Measurements from ENCODE around the gene KAZN. TPM values are rescaled to one million over a fixed set of nuclear protein-coding genes. Genes with fewer than 3 reads are reported as not detected.
A peak's percentile ranks its signal among the peaks of the same experiment; 100 is the strongest.

The KAZN gene
- total RNA-seq, 1 donor from 2014 or later, result 9.4 TPM

DNA sequence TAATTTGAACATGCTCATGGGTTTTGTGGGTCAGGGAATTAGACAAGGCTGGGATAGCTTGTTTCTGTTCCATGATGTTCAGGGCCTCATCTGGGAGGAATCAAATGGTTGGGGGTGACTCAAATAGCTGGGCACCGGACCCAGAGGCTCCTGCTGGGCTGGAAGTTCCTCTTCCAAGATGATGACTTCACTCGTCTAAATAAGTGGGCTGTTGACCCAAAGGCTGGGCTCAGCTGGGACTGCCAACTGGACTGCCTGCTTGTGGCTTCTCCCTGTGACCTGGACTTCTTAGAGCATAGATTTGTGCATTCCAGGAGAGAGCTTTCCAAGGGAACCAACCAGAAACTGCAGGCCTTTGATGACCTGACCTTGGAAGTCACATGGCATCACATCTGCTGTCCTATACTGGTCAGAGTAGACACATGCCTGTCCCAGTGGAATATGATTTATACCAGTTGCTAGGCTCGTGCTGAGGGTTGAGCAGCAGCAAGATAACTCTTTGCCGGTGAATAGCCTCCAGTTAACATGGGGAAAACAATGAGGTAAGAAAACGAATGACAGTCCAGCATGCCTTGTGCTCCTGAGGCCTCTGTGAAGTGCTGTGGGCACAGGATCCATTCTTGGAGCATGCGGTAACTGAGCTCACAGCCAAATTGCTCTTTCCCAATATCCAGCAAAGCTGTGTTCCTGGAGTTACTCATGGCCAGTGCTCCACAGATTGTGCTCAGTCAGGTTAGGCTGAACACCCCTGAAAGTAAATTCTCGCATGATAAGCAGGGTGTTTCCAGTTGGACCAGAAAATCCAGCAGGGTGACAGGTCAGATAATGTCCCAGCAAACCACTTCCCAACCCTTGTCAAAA lies 282.2 kb downstream of the KAZN start:
- TF ChIP-seq, protein P1, sequence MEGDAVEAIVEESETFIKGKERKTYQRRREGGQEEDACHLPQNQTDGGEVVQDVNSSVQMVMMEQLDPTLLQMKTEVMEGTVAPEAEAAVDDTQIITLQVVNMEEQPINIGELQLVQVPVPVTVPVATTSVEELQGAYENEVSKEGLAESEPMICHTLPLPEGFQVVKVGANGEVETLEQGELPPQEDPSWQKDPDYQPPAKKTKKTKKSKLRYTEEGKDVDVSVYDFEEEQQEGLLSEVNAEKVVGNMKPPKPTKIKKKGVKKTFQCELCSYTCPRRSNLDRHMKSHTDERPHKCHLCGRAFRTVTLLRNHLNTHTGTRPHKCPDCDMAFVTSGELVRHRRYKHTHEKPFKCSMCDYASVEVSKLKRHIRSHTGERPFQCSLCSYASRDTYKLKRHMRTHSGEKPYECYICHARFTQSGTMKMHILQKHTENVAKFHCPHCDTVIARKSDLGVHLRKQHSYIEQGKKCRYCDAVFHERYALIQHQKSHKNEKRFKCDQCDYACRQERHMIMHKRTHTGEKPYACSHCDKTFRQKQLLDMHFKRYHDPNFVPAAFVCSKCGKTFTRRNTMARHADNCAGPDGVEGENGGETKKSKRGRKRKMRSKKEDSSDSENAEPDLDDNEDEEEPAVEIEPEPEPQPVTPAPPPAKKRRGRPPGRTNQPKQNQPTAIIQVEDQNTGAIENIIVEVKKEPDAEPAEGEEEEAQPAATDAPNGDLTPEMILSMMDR (IDR thresholded peaks at IDR 0.05; ENCODE audit: insufficient read depth, low read depth, low read length), result no peak
- no peak for TF ChIP-seq EZH2 (IDR thresholded peaks at IDR 0.05; ENCODE audit: insufficient read depth, low read length)
- FAIRE-seq (no peak), DNase-seq (ENCODE audit: low read depth) (peak; percentile 80)
- Histone ChIP-seq H3K4me2 (ENCODE audit: low read length) (no peak overlapping the region), H3K27me3 (ENCODE audit: insufficient read depth, low read length) (no peaks in the 10 kb centered on the region), H3K9ac (ENCODE audit: low read length) (no peak overlapping the region), H2AFZ (ENCODE audit: low read depth, low read length) (no peak overlapping the region), H3K4me3 (ENCODE audit: insufficient read depth, low read depth, low read length) (no peak overlapping the region), H3K27ac (ENCODE audit: low read depth, low read length) (peak overlapping the region; percentile 54), H3K4me1 (ENCODE audit: insufficient read depth, low read length) (no peaks in the 10 kb centered on the region), H3K36me3 (ENCODE audit: insufficient read depth, low read length) (no peaks in the 10 kb centered on the region), H3K79me2 (ENCODE audit: insufficient read depth, low read length) (no peaks in the 10 kb centered on the region), H4K20me1 (ENCODE audit: insufficient read depth, low read length) (no peaks in the 10 kb centered on the region), H3K9me3 (ENCODE audit: insufficient read depth, low read depth, low read length) (no peaks in the 10 kb centered on the region)
- Mint-ChIP-seq H3K4me3 (ENCODE audit: unreplicated experiment) (no peak overlapping the region), H3K9me3 (ENCODE audit: unreplicated experiment) (peaks cover 6% of the 10 kb centered on the region), H3K36me3 (ENCODE audit: low read depth, unreplicated experiment) (peaks cover 2% of the 10 kb centered on the region), H3K27me3 (ENCODE audit: low read depth, unreplicated experiment) (peaks cover 17% of the 10 kb centered on the region), H3K4me1 (ENCODE audit: low read depth, unreplicated experiment) (peaks cover 2% of the 10 kb centered on the region), H3K27ac (ENCODE audit: unreplicated experiment) (no peak overlapping the region)

DNA sequence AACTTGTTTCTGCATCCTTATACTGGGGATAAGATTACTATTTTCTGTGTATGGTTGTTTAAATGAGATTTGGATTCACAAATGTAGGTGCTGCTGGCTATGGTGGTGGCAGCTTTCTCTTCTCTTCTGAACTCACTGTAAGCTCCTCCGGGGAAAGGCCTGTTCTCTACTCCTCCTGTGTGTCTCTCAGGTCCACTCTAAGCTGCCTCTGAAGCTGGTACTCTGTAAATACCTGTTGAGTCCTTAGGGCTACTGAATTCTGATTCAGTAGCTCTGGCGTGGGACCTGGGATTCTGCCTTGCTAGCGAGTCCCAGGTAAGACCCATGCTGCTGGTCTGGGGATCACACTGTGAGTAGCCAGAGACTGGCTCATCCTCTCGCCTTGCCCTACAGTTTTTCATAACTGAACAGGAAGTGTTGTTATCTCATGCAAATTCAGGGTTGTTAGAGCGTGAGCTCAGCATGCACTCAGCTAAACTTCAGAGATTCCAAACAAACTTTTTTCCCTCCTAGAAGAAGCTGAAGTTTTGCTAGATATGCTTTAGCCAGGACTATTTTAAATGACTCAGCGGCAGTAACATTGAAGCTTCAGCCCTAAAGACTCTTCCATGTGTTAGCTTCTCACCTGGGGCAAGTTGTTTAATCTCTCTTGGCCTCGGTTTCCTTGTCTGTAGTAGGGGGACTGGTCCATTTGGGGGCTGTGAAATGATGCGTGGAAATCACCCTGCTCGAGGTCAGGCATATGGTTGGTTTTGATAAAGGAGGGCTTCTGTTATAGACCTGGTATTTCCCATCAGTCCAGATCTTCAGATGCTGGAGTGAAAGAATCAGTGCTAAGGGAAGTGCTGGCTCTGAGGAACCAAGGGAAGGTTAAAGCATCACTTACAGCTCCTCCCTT lies 283.5 kb downstream of the KAZN start:
- no peaks in the 10 kb centered on the region for H4K20me1 ChIP-seq (ENCODE audit: insufficient read depth, low read length)
- H3K79me2 ChIP-seq (ENCODE audit: insufficient read depth, low read length), result no peaks in the 10 kb centered on the region
- peaks cover 14% of the 10 kb centered on the region for H3K27me3 Mint-ChIP-seq (ENCODE audit: low read depth, unreplicated experiment)
- H3K4me1 ChIP-seq (ENCODE audit: insufficient read depth, low read length), result no peaks in the 10 kb centered on the region
- peaks cover 6% of the 10 kb centered on the region for H3K9me3 Mint-ChIP-seq (ENCODE audit: unreplicated experiment)
- H3K4me1 Mint-ChIP-seq (ENCODE audit: low read depth, unreplicated experiment), result no peaks in the 10 kb centered on the region
- peaks cover 2% of the 10 kb centered on the region for H3K36me3 Mint-ChIP-seq (ENCODE audit: low read depth, unreplicated experiment)
- TF ChIP-seq, protein P1 (IDR thresholded peaks at IDR 0.05; ENCODE audit: insufficient read depth, low read depth, low read length), result no peak
- TF ChIP-seq EZH2 (IDR thresholded peaks at IDR 0.05; ENCODE audit: insufficient read depth, low read length), result no peak
- H3K36me3 ChIP-seq (ENCODE audit: insufficient read depth, low read length), result no peaks in the 10 kb centered on the region
- no peak overlapping the region for H3K27ac ChIP-seq (ENCODE audit: low read depth, low read length)
- FAIRE-seq, result no peak
- no peak overlapping the region for H3K9ac ChIP-seq (ENCODE audit: low read length)
- no peak overlapping the region for H3K4me2 ChIP-seq (ENCODE audit: low read length)
- no peaks in the 10 kb centered on the region for H3K9me3 ChIP-seq (ENCODE audit: insufficient read depth, low read depth, low read length)
- H3K4me3 ChIP-seq (ENCODE audit: insufficient read depth, low read depth, low read length), result no peak overlapping the region
- peak; percentile 32 for DNase-seq (ENCODE audit: low read depth)
- H3K27me3 ChIP-seq (ENCODE audit: insufficient read depth, low read length), result no peaks in the 10 kb centered on the region
- H3K27ac Mint-ChIP-seq (ENCODE audit: unreplicated experiment), result no peak overlapping the region
- no peak overlapping the region for H2AFZ ChIP-seq (ENCODE audit: low read depth, low read length)
- no peak overlapping the region for H3K4me3 Mint-ChIP-seq (ENCODE audit: unreplicated experiment)
